Measurements from ENCODE around the gene MUC21.

- TF ChIP-seq POLR2A (IDR thresholded peaks at IDR 0.05; ENCODE audit: low read depth, low read length) (no peak), POLR2AphosphoS5 (IDR thresholded peaks at IDR 0.05; ENCODE audit: low read depth, low read length) (no peak)
Observed at GRCh38 chr6:30935018-30935417, 48.5 kb upstream of the MUC21 start.
